ENCODE results near the gene TMEM62. TPM values are rescaled to one million over a fixed set of nuclear protein-coding genes. Genes with fewer than 3 reads are reported as not detected.

TMEM62 gene
- total RNA-seq, 2 donors from 2014 or later = 11.3 TPM

DNA sequence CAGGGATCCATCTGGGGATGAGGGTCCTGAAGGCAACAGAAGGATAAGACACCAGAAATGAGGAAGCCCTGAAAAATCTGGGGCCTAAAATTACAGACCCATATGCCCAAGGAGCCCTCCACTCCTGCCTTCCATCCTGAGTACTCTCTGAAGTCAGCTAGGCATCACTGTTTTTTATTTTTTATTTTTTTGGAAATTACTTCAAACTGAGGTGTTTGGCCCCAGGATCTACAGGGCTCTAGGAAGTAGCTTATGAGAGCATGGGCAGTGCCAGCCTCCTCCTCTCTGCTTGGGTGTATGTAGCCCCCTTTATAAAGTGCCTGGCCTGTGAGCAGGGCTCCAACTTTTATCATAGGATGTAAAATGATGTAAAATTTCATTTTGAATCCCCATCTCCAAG lies 79.6 kb downstream of the TMEM62 start:
- no peaks in the 10 kb centered on the region for H3K27me3 ChIP-seq
- H3K4me3 ChIP-seq = no peak overlapping the region
- H3K9me3 ChIP-seq = no peaks in the 10 kb centered on the region
- peaks cover 0 to 8% of the 10 kb centered on the region in 2 donors for H3K4me1 ChIP-seq
- no peak overlapping the region for H3K27ac ChIP-seq
- DNase-seq (ENCODE audit: low spot score) = no peak
- no peaks in the 10 kb centered on the region for H3K36me3 ChIP-seq
- TF ChIP-seq CTCF (IDR thresholded peaks at IDR 0.05) = no peak

DNA sequence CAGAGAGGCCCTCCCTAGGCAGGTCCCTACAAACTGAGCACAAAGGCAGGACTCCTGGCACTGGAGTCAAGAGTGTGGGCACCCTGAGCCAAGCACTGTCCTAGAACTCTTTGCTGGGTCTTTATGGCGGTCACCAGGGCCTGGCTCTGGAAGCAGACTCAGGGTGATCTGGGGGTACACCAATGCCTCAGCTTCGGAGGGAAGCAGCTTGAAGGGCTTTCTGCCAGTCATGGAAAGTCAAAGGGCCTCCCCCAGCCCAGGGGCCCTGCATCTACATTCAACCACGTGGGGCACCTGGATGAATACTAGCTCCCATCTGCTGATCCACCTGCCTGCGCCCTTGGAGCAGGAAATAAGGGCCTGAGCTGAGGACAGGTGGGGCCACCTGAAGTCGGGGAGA lies 80.1 kb downstream of the TMEM62 start:
- no peak for DNase-seq (ENCODE audit: low spot score)
- Histone ChIP-seq H3K27ac (no peak overlapping the region), H3K36me3 (no peaks in the 10 kb centered on the region), H3K4me3 (no peak overlapping the region), H3K4me1 (peaks cover 0 to 8% of the 10 kb centered on the region in 2 donors), H3K9me3 (no peaks in the 10 kb centered on the region), H3K27me3 (no peaks in the 10 kb centered on the region)
- no peak for TF ChIP-seq CTCF (IDR thresholded peaks at IDR 0.05)

- no peak overlapping the region for H3K4me3 ChIP-seq
- H3K27ac ChIP-seq = no peak overlapping the region
- no peaks in the 10 kb centered on the region for H3K27me3 ChIP-seq
- H3K4me1 ChIP-seq = peaks cover 0 to 8% of the 10 kb centered on the region in 2 donors
- H3K36me3 ChIP-seq = no peaks in the 10 kb centered on the region
- H3K9me3 ChIP-seq = no peaks in the 10 kb centered on the region
- TF ChIP-seq CTCF (IDR thresholded peaks at IDR 0.05) = no peak
- no peak for DNase-seq (ENCODE audit: low spot score)
These were observed 80.8 kb downstream of the TMEM62 start for GRCh38 chr15:43214169-43214568.

- H3K27ac ChIP-seq = no peak overlapping the region
- H3K9me3 ChIP-seq = no peaks in the 10 kb centered on the region
- H3K4me3 ChIP-seq = no peak overlapping the region
- no peak for TF ChIP-seq CTCF (IDR thresholded peaks at IDR 0.05)
- H3K4me1 ChIP-seq = peaks cover 0 to 8% of the 10 kb centered on the region in 2 donors
- no peaks in the 10 kb centered on the region for H3K27me3 ChIP-seq
- DNase-seq (ENCODE audit: low spot score) = no peak
- H3K36me3 ChIP-seq = no peaks in the 10 kb centered on the region
These were observed 81.4 kb downstream of the TMEM62 start for GRCh38 chr15:43214592-43215295.

- TF ChIP-seq CTCF (IDR thresholded peaks at IDR 0.05) = no peak
- Histone ChIP-seq H3K27me3 (no peaks in the 10 kb centered on the region), H3K9me3 (no peaks in the 10 kb centered on the region), H3K36me3 (no peaks in the 10 kb centered on the region), H3K27ac (no peak overlapping the region), H3K4me1 (peaks cover 0 to 8% of the 10 kb centered on the region in 2 donors), H3K4me3 (no peak overlapping the region)
- DNase-seq (ENCODE audit: low spot score) = no peak
These were observed 82.6 kb downstream of the TMEM62 start for GRCh38 chr15:43215961-43216360.

All from right atrium auricular region (tissue), 2 donors.